ENCODE measurements around the gene ADAMTS19.

- TF ChIP-seq POLR2A (IDR thresholded peaks at IDR 0.05; ENCODE audit: low read depth, low read length) = no peak
- no peak for TF ChIP-seq TAF1 (IDR thresholded peaks at IDR 0.05; ENCODE audit: borderline replicate concordance, low read depth, low read length)
Observed at GRCh38 chr5:129474544-129474943, 14.4 kb downstream of the ADAMTS19 start.

Measured in GM12892 (cell line).